ENCODE results near the gene CCDC33. TPM values are rescaled to one million over a fixed set of nuclear protein-coding genes. Genes with fewer than 3 reads are reported as not detected.

Gene CCDC33
- total and polyA plus RNA-seq, 8 donors = 0.58 to 9.4 (median 0.73) TPM; not detected in 5

DNA sequence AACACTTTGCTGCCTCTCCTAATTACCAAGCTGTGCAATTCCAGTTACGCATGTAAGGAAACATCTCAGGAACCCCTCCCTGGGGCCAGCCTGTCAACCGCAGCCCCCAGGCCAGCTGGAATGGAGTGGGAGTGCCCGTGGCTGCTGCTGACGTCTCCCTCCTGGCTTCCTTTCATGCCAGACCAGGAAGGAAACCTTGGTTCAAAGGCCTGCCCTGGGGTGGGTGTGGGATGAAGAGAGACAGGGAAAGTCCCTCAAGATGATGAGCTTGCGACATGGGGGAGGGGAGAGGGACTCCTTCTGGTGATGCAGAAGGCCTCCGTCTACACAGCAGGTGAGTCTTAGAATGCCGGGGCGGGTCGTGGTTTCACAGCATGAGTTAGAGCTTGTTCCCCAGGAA, 142.7 kb downstream of the CCDC33 start:
- peaks cover 14 to 33% (median 18%) of the 10 kb centered on the region in 4 donors for H3K4me1 ChIP-seq
- TF ChIP-seq POLR2A (IDR thresholded peaks at IDR 0.05) (no peak), POLR2AphosphoS5 (IDR thresholded peaks at IDR 0.05) (no peak), EP300 (IDR thresholded peaks at IDR 0.05) (no peak)
- TF ChIP-seq, protein P1, sequence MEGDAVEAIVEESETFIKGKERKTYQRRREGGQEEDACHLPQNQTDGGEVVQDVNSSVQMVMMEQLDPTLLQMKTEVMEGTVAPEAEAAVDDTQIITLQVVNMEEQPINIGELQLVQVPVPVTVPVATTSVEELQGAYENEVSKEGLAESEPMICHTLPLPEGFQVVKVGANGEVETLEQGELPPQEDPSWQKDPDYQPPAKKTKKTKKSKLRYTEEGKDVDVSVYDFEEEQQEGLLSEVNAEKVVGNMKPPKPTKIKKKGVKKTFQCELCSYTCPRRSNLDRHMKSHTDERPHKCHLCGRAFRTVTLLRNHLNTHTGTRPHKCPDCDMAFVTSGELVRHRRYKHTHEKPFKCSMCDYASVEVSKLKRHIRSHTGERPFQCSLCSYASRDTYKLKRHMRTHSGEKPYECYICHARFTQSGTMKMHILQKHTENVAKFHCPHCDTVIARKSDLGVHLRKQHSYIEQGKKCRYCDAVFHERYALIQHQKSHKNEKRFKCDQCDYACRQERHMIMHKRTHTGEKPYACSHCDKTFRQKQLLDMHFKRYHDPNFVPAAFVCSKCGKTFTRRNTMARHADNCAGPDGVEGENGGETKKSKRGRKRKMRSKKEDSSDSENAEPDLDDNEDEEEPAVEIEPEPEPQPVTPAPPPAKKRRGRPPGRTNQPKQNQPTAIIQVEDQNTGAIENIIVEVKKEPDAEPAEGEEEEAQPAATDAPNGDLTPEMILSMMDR (IDR thresholded peaks at IDR 0.05) = no peak
- peak in 1 of 2 donors; percentile 65 for DNase-seq
- intact Hi-C loops (cut with DNase I; ENCODE audit: low total_unique reads) = loop anchor here (10.0 kb wide), 1 partner anchor 256 kb away; no protein-coding TSS in a partner anchor
- H3K9me3 ChIP-seq = no peaks in the 10 kb centered on the region
- no peak overlapping the region for H3K27ac ChIP-seq
- WGBS, 5 donors = 31 to 56% (median 46%) methylated on average over 9 of the region's 9 CpGs
- no peaks in the 10 kb centered on the region for H3K36me3 ChIP-seq
- no peak overlapping the region for H3K4me3 ChIP-seq
- H3K27me3 ChIP-seq = peaks cover 0 to 16% (median 0%) of the 10 kb centered on the region in 3 donors

DNA sequence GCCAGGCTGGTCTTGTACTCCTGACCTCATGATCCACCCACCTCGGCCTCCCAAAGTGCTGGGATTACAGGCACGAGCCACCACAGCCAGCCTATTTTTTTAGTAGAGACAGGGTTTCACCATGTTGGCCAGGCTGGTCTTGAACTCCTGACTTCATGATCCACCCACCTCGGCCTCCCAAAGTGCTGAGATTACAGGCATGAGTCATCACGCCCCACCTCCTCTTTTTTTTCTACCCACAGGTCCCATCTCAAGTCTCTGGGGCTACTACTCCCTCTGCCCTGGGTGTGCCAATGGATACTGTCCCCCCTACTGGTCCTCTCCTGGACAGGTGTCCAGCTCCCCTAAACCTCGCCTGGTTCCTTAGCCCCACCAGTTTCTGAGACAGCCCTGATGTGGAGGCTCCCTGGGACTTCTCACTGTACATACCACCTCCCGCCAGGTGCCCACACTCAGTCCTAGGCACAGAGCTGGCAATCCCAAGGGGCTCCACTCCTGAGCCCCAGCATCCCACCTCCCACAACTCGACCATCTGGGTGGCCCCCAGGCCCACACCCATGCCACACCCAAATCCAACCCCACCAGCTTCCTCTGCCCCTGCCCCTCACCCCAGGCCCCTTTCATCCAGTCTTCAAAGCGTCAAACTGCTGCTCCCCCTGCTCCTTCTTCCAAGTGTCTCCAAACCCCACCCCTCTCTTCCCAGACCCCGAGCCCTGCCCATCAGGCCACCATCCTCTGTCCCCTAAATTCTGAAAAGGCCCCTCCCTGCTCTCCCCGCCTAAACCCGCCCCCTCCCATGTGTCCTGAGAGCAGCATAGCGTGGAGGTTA, 144.4 kb downstream of the CCDC33 start:
- Histone ChIP-seq H3K36me3 (no peaks in the 10 kb centered on the region), H3K27me3 (peaks cover 0 to 16% (median 0%) of the 10 kb centered on the region in 3 donors), H3K4me1 (peaks cover 5 to 33% (median 13%) of the 10 kb centered on the region in 4 donors), H3K4me3 (no peak overlapping the region), H3K9me3 (no peaks in the 10 kb centered on the region), H3K27ac (no peak overlapping the region)
- TF ChIP-seq EP300 (IDR thresholded peaks at IDR 0.05) (no peak), POLR2AphosphoS5 (IDR thresholded peaks at IDR 0.05) (no peak), POLR2A (IDR thresholded peaks at IDR 0.05) (no peak)
- TF ChIP-seq, protein P1 (IDR thresholded peaks at IDR 0.05) = no peak
- intact Hi-C loops (cut with DNase I; ENCODE audit: low total_unique reads) = no loop called here
- WGBS, 5 donors = 62 to 74% (median 66%) methylated on average over 11 to 12 of the region's 12 CpGs
- peak in 1 of 2 donors; percentile 5 for DNase-seq

DNA sequence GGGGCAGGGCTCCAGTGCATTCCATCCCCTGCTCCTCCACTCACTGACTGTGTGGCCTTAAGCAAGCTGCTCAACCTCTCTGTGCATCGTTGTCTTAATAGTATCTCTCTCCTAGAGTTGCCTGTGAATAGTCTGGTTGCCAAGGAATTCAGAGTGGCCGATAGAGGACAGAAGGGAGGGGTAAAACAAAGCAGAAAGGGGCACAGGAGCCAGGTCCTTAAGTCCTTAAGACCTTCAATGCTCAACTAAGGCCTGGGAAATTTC, 145.0 kb downstream of the CCDC33 start:
- no peak overlapping the region for H3K4me3 ChIP-seq
- no peaks in the 10 kb centered on the region for H3K9me3 ChIP-seq
- peaks cover 5 to 38% (median 14%) of the 10 kb centered on the region in 4 donors for H3K4me1 ChIP-seq
- no peak overlapping the region for H3K27ac ChIP-seq
- intact Hi-C loops (cut with DNase I; ENCODE audit: low total_unique reads) = no loop called here
- DNase-seq = no peak
- TF ChIP-seq, protein P1 (IDR thresholded peaks at IDR 0.05) = no peak
- TF ChIP-seq POLR2A (IDR thresholded peaks at IDR 0.05) (no peak), EP300 (IDR thresholded peaks at IDR 0.05) (no peak), POLR2AphosphoS5 (IDR thresholded peaks at IDR 0.05) (no peak)
- peaks cover 0 to 16% (median 0%) of the 10 kb centered on the region in 3 donors for H3K27me3 ChIP-seq
- no peaks in the 10 kb centered on the region for H3K36me3 ChIP-seq
- WGBS, 5 donors = 68 to 78% (median 73%) methylated on average over 2 of the region's 2 CpGs

DNA sequence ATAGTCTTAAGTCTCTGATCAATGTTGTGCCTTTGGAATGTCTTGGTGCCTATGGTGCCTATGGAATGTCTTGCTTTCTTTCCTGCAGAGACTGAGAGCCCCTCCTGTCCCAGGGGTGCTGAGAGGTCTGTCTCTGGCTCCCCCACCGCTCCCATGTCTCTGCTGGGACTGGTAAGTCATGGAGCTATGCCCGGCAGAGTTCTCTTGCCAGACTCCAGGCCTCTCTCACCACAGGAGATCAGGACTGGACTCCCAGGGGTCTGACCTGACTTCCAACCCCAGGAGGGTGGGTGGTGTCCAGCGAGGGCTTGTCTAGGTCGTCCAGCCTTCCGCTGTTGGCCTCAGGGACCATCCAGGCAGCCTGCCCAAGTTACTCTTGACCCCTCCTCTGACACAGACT, 145.4 kb downstream of the CCDC33 start:
- TF ChIP-seq, protein P1 (IDR thresholded peaks at IDR 0.05) = no peak
- TF ChIP-seq POLR2A (IDR thresholded peaks at IDR 0.05) = no peak
- no peak for TF ChIP-seq POLR2AphosphoS5 (IDR thresholded peaks at IDR 0.05)
- TF ChIP-seq EP300 (IDR thresholded peaks at IDR 0.05) = no peak
- WGBS, 5 donors = 60 to 91% (median 84%) methylated on average over 4 to 5 of the region's 5 CpGs
- no peak overlapping the region for H3K4me3 ChIP-seq
- peak in 1 of 2 donors; percentile 14 for DNase-seq
- intact Hi-C loops (cut with DNase I; ENCODE audit: low total_unique reads) = no loop called here
- no peaks in the 10 kb centered on the region for H3K9me3 ChIP-seq
- H3K4me1 ChIP-seq = peaks cover 5 to 42% (median 14%) of the 10 kb centered on the region in 4 donors
- no peak overlapping the region for H3K27ac ChIP-seq
- no peaks in the 10 kb centered on the region for H3K36me3 ChIP-seq
- peaks cover 0 to 16% (median 0%) of the 10 kb centered on the region in 3 donors for H3K27me3 ChIP-seq
